SHP77 (cell line): ENCODE measurements around the gene OVOL1.
"Not testable (repeated sequence)": the region's sequence is repeated elsewhere in the genome, so short reads cannot be mapped to it uniquely, and the experiment has no call there.

Source experiments
- DNase-seq, 2 experiments: peaks; one replicate each; lab custom pipeline; 2025; lab: John Stamatoyannopoulos, UW

OVOL1 gene

GRCh38 chr11:65814986-65815565 lies 28.2 kb downstream of the OVOL1 start:
- no peak for DNase-seq

DNA sequence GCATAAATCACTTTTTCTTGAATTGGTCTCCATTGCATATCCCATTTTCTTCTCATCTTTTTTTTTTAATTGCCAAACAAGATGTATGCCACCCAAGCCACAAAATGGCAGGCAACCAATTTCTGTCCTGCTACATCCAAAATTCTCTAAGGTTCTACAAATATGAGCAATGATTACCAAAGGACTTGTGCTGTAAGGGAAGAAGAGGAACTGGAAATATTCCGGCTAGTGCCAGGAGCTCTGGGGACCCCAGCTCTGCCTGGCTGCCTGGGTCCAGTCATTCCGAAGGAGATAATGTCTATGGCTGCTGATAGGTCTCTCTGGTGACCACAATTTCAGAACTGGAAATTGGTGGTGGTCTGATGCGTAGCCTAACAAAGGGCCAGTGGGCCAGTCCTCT lies 29.8 kb downstream of the OVOL1 start:
- no peak for DNase-seq

DNA sequence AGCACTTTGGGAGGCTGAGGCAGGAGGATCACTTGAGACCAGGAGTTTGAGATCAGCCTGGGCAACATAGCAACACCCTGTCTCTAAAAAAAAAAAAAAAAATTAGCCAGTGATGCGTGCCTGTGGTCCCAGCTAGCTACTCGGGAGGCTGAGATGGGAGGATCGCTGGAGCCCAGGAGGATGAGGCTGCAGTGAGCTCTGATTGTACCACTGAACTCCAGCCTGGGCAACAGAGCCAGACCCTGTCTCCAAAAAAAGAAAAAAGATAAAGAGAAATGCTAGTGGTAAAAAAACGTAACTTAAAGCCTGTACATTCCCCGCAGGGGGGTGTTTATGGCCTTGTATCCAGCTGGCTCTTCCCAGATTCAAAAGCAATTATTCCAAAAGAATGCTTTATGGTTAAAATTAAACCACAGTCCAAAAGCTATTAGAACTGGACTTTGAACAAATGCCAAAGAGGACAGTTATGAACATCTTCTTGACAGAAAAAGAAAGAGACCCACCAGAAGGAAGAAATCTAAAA lies 30.5 kb downstream of the OVOL1 start:
- no peak for DNase-seq

DNA sequence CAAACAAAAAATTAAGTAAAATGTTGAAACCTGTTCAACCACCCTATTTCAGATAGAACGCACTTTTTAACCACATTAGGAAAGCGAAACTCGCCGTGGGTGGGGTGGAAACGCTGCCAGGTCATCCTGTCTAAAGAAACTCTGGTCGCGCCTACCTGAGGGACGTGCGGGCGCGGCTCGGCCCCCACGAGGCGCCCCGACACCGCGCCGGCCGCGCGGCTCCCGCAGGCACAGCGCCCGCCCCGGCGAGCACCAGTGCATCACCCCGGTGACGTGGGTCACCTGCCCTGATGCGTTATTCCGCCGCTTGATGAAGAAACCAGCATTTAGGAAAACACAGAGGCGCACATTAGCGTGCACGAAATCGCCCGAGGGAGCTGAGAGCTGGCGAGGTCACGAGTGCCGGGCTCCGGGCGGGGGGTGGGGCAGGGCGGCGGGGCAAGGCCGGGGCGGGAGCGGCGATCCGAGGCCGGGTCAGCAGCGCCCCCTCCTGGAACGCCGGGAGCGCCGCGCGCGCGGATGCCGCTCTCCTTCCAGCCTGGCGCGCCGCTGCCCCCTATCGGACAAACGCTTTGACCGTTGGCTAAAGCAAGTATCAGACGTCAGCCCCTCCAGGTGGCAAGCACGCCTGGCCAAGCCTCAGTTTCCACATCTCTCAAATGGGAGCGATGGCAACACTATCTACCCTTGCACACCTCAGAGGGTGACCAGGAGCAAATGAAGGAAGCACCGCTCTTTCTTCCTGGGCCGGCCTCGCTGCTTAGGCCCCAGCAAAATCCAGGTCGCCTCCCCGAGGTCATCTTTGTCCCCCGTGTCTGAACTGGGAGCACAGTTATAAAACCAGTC lies 31.2 kb downstream of the OVOL1 start:
- peak; percentile 78 to 85 for DNase-seq

- DNase-seq = no peak
Observed at GRCh38 chr11:65821107-65821506, 34.2 kb downstream of the OVOL1 start.

DNA sequence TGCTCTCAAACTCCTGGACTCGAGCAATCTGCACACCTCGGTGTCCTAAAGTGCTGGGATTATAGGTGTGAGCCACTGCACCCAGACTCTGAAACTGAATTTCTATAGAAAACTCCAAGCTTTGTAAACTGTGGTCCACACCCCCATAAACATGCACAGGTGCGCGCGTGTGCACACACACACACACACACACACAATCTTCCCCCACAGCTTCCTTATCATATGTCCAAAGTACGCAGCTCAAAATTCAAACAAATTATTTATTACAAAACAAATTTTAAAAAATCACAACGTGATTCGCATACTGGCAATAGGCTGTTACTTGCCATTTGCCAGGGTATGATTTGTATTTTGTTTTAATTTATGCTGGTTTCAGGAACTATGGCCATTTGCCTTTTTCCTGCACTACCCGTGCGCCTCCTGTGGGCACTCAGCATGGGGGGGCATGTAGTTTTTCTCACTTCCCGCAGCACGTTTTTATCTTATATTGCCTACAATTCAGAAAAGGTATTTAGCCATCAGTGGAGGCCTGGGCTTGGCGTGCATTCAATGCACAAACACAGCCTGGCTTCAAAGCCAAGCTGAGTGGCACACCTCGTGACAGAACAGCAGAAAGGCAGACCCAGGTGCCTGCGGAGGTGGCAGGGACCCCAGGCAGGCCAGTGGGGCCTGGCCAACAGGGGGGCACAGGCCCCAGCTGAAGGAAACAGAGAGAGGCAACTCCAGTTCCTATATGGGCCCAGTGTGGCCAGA lies 36.1 kb downstream of the OVOL1 start:
- DNase-seq = no peak

DNA sequence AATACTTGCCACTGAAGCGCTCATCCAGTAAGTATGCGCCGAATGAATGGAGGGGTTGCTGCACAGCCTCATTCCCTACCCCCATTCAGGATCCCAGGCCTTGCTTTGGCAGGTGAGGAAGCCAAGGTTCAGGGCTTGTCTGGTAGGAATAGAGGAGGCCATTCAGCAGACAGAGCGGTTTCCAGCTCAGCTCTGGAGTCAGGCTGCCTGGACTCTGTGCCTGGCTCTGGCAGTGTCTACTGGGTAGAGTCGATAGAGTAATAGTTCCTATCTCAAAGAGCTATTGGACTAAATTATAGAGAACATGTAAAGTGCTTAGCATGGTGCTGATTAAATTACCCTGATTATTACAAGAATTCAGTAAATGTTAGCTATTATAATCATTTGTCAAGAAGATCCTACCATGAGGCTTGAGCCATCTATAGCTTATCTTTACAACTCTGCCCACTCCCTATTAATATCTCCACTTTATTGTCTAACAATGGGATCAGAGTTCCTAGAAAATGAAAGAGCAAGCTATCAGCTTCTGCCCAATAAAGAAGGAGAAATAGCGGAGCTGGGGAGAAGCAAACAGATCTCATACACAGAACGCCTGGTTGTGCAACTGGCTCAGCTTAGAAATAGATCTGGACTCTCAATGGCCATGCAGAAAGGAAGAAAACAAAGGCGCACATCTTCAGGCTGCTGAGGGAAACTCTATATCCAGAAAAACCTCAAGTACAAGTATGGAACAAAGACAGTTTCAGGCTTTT lies 40.3 kb downstream of the OVOL1 start:
- DNase-seq = no peak

DNA sequence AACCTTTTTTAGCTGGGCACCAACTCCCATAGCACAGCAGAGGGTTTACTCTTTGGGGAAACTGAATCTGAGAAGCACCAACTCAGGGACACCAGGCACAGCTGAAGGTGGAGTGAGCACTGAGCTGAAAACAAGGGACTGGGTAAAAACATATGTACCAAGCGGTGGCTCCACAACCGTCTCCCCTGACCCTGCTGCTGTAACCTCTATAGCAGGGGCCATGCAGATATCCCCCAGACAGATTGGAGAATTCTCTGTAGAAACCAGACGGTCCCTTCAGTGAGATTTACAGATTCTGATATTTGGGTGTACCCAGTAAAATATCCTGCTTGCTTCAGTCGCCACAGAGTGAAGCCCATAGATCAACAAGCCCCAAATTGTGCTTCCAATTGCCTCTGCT lies 42.6 kb downstream of the OVOL1 start:
- DNase-seq = no peak

DNA sequence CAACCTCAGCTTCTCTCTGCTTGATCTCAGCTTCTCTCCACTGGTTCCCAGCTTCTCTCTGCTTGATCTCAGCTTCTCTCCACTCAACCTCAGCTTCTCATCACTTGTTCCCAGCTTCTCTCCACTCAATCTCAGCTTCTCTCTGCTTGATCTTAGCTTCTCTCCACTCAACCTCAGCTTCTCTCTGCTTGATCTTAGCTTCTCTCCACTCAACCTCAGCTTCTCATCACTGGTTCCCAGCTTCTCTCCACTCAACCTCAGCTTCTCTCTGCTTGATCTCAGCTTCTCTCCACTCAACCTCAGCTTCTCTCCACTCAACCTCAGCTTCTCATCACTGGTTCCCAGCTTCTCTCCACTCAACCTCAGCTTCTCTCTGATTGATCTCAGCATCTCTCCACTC lies 45.4 kb downstream of the OVOL1 start:
- not testable (repeated sequence) for DNase-seq

GRCh38 chr11:65833297-65834030 lies 46.6 kb downstream of the OVOL1 start, which contains the start of gene SNX32:
Gene SNX32, plus strand, starts transcription at chr11:65833963. Its CDS starts 103 bp downstream, at chr11:65834066.
- DNase-seq = peak; percentile 57 to 70

GRCh38 chr11:65834202-65834601 lies 47.3 kb downstream of the OVOL1 start:
- DNase-seq = no peak

GRCh38 chr11:65842144-65842543 lies 55.3 kb downstream of the OVOL1 start:
- DNase-seq = no peak

DNA sequence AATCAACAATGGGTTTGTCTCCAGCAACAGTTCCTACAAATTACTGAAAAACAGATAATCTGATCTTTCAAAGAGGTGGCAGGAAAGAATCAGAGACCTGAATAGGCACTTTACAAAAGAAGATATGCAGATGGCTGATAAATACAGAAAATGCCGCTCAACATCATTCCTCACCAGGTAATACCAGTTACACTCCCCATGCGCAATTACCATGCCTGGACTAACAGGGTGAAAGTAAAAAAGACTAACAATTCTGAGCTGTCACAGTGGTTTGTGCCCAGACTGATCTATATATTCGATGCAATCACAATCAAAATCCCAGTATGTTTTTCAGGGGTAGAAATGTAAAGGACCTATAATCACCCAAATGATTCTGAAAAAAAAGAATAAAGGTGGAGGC lies 56.9 kb downstream of the OVOL1 start:
- DNase-seq = no peak

GRCh38 chr11:65844231-65844872 lies 57.5 kb downstream of the OVOL1 start:
- DNase-seq = no peak
